Measurements from ENCODE around the gene DNAL4.

The DNAL4 gene

DNA sequence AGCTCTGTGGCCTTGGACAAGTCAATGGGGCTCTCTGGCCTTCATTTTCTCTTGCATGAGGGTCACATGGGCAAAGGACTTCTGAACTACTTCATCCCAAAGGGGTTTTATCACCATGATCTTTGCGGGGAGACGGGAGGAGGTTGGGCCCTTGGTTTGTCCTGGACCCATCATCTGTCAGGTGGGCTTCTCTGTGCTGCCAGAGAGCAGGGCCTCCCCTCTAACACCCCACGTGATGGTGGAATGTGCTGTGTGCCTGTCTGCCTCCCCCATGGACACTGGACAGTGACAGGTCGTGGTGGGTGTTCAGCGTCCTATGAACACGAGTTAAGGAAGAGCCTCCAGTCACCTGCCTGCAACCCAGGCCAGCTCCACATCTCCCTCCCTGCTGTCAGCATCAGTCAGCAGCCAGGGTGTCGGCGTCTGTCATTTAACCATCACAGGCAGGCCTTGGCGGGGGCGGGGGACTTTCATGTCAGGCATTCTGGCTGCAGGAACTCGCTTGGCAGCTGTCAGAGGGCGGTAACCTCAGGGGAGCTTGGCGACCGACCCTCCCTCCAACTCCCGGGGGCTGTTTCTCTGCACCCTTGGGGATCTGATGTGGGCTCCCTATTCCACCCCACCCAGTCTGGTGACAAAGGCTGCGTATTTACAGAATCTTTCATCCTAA, 35.5 kb downstream of the DNAL4 start:
- DNase-seq (ENCODE audit: low spot score), result no peak

DNA sequence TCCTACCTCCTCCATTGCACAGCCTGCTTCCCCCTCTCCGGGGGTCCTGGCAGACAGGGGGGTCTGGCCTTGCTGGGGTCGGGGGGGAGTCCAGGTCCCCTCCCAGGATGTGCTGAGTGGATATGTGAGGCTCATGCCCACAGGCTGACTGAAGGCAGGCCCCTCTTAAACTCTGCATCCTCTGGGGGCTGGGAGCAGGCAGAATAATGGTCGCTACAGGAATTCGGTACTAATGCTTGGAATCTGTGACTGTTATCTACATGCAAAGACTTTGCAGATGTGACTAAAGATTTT, 36.5 kb downstream of the DNAL4 start:
- no peak for DNase-seq (ENCODE audit: low spot score)

DNA sequence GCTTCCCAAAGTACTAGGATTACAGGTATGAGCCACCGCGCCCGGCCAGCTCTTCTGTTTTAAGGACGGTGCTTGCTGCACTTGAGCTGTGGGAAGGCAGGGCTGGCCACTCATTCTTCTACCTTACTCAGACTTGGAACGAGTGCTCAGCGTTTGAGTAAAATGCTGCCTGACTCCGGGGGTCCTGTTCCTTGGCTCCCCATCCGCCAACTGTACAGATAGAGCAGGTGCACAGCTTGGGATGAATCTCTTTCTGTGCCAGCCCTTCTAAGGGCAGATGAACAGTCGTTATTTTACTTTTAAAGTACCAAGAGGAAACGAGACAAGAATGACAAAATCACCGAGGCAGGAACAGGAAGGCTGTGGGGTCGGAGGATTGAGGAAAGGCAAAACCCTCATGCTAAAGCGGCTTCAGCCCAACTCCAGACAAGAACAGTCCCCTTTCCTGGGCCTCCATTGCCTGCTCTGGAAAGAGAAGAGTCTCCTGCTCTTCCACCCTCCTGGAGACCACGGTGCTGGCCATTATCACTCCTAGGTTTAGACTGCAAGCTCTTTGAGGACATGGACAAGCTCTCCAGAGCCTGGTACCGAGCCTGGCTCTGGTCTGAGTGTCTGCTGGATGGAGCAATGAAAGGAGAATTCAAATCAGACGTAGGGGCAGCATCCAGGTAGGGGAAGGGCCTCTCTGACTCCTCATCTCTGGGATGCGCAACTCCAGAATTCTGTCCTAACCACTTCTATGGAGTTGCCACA, 37.1 kb downstream of the DNAL4 start:
- DNase-seq (ENCODE audit: low spot score), result no peak

DNA sequence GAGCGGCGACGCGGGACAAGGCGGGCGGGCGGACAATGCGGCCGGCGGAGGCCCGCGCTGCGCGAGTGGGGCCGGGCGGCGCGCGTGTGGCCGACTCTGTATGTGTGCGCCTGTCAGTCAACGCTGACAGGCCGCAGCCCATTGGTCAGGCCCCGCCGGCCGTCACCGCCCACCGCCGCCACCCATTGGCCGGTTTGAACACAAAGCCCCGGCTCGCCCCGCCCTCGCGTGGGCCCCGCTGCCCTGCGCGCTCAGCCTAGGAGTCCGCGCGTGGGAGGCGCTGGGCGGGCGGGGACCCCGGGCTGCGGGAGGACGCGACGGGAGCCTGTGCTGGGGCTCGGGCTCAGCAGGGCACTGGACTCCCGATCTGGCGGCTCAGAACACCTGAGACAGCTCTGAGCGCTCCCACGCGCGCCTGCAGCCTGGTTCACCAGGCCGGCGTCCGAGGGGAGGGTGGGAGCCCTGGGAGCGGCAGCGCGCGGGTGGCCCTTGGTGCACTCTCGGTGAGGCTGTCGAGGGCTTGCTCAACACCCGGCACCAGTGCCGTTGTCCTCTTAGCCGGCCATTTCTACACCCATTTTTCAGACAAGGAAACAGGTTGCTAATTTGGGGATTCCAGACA, 37.9 kb downstream of the DNAL4 start, which contains the start of gene SUN2:
SUN2 (minus strand) TSS at position 88 of the 622 bp plus-strand sequence. CDS start 3,370 bp downstream, outside the sequence.
- DNase-seq (ENCODE audit: low spot score), result peak; percentile 99

DNA sequence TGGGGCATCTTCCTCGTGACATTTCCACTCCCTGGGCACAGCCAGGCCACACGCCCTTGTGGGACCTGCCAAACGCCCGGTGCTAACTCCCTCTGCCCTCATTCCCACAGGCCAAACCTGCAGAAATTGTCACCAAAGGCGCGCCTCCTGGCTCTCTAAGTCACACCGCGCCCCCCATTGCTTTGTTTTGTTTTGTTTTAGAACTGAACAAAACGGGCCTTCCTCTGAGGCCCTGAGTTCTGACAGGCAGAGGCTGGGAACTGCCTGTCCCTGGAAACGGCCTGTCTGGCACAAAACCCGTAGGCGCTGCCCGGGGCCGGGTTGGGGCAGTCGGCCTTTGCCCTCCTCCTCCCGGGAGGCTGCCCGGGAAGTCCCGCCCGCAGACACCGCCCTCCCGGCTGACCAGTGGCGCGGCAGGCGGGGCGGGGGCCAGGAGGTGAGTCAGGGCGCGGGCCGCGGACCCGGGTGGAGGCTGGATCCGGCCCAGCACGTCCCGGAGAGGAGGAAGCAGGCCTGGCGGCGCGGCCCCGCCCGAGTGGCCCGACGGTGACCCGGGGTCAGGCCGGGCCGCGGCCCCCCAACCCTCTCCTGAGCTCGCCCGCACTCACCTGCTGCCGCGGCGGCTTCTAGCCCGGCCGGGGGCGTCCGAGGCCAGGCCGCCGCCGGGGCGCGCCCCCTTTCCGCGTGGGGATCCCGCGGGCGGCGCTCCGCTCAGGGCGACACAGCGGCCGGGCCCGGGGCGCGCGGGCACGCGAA, 38.6 kb downstream of the DNAL4 start:
- DNase-seq (ENCODE audit: low spot score), result peak; percentile 96

DNA sequence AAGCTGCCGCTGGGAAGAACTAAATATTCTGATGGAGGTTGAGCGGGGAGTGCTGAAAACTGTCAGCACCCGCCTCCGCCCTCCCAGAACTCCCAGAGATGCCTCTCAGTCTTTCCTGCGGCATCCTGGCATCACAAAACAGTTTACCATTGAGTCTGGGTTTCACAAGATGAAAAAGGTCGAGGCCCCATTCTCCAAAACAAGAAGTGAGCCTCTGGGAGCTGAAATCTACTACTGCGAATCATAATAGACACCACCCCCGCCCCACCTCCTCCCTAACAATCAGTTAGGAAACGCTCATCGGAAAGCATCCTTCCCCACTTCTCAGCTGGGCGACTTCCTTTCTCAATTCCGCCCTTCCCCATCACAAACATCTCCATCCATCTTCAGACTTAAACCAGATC, 39.2 kb downstream of the DNAL4 start:
- peak; percentile 49 for DNase-seq (ENCODE audit: low spot score)

DNA sequence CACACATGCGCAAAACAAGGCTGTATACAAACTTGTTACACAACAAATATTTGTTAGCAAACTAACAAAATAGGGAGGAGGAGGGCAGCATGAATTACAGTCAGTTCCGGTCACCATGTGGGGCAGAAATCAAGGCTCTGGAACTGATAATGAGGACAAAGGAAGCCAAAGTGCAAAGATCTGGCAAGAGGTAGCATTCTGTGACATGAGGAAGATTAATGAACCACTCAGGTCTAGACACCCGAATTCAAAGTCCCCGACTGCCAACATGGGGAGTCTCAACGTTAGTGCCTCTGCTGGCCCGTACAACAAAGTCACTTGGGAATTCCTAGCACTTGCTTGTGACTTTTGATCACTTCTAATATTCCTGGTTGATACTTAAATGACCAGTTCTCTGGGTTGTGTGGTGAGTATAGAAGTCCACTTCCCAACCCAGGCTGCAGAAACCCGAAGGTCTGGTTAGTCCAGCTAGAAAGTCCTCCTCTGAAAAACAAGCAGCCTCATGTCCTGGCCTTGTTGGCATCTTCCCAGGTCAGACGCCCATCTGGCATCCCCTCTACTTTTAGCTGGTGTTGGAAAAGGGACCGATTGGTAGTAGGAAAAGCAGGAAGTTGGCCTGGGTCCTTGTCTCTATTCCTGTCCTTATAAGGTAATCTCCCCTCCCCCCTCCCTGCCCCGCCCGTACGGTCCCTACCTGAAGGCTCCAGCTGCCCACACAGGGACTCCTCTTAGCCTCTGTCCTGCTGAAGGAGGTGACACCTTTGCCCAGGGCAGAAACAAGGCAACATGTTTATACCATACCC, 39.8 kb downstream of the DNAL4 start:
- peak; percentile 72 for DNase-seq (ENCODE audit: low spot score)

DNA sequence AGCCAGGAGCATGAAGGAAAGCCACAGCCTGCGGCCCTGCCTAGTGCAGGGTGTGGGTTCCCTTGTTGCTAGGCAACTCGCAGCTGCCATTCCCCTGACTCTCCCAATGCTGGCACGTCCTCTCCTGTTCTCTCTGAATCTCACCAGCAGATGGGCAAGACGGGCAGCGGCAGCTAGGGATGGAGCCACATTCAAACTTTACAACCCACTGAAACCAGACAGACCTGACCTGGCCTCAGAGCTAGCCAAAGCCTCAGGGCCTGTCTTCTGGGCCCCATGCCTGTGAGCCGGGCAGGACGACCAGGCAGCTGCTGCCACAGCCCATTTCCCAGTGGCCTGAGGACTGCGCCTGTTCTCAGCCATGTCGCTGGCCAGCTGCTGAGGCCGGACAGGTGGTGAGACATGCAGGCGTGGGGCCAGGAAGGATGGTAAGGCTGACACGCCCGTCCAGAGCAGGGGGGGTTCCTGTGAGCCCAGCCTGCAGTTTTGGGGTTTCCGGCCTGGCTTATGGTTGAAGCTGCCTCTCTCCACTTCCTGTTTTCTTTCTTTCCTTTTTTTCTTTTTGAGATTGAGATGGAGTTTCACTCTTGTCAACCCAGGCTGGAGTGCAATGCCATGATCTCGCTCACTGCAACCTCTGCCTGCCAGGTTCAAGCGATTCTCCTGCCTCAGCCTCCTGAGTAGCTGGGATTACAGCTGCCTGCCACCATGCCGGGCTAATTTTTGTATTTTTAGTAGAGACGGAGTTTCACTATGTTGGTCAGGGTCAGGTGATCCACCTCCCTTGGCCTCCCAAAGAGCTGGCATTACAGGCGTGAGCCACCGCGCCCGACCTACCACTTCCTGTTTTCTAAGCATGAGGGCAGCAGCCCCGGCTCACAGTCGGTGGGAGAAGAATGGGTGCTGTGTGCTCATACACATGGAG, 42.3 kb downstream of the DNAL4 start:
- no peak for DNase-seq (ENCODE audit: low spot score)

DNA sequence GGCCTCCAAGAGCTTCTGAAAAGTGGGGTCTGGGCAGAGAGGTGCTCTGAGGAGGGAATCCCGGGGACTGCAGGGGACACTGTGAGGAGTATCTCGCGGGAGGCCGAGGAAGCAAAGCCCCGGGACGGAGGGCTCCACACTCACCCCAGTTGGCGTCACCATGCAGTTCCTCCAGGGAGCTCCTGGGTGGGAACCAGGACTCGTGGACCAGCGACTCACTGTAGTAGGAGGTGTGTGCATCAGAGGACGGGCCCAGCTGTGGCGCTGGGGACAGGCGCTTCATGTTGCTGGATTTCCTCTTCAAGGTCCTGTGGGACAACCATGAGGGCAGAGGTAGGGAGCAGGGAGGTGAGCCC, 42.9 kb downstream of the DNAL4 start:
- no peak for DNase-seq (ENCODE audit: low spot score)

DNA sequence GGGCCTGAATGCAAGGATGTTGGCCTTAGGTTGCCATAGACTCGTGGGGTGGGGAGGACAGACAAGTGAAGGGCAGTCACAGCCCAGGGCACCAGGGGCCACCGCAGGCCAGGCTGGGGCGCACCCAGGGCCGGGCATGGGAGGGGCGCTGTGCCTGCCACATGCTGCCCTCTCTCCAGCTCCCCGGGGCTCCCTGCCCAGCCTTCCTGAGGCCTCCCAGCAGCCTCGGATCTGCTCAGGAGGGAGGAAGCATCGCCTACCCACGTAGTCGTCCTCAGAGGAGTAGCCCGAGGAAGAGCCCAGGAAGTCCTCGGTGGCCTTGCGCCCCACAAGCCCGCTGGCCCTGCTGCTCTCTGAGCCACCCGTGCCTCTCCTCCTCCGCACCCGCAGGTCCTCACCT, 43.3 kb downstream of the DNAL4 start:
- no peak for DNase-seq (ENCODE audit: low spot score)

DNA sequence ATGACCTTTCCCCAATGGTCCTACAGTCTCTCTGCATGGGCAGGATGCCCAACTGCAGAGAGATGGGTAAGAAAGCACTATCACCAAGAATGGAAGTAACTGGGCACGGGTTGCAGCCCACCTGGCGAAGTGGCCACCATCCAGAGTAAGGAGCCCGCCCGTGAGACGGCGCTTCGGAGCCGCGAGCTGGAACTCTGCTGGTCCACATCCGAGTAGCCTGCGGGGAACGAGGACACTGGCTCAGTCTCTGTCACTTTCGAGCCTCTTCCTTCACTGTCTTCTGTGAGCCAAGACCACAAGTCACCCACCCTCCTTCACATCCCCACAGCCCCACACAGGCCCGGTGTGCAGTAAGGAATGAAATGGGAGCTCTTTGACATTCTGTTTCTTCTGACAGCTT, 43.8 kb downstream of the DNAL4 start:
- DNase-seq (ENCODE audit: low spot score), result no peak

DNA sequence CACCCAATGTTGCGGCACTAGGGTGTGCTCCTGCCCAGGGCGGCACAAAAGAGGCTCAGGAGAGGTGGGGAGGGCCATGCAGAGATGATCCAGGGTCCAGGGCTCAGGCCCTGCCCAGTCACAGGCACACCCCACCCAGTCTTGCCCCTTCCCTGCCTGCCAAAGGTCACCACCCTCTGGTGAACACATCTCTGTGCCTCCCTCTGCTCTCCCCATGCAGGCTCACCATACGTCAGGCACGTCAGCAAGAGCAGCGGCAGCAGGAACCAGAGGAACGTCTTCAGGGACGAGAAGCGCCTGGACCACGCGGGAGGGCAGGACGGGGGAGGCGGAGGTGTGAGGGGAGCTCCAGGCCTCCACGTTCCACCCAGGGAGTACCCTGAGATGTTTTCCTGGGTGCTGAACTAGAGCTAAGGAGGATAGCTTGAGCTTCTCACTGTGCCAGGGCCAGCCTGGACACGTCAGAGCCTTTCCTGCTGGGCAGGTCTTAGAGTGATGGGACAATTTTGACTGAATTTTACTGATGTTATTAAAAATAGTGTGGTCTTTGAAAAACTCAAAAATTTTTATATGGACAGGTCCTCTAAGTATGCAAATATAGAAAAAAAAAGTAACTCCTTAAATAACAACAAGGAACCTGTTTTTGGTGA, 45.3 kb downstream of the DNAL4 start:
- no peak for DNase-seq (ENCODE audit: low spot score)

DNA sequence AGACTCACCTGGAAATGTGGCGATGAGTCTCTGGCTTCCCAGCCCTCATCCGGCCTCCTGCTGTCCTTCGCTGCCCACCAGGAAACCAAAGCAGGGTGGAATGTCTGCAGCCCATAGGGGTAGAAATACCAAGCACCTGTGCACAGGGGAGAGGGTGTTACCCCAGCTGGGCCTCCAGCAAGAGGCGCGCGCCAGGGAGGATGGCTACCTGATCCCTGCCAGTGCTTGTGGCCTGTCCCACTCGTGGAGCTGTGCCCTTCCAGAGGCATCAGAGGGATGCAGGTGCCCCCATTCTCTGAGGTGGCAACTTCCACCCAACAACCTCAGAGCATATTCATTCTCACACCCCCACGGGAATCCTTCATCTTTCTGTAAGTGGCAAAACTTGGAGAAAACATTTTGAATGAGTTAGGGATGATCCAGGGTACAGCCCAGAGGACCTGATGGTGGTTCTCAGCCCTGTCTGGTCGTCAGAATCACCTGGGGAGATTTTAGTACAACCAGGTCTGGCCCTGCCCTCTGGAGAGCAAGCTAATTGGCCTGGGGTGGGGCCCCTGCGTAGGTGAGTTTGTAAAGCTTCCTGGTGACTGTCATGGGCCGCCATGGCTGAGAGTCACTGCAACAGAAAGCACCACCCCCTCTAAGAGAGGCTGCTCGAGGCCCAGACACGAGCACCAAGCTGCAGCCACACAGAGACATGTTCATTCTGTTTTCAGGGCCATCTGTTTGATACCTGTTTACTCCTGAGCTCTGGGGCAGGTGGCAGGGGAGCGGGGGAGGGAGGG, 48.1 kb downstream of the DNAL4 start:
- DNase-seq (ENCODE audit: low spot score), result no peak

DNA sequence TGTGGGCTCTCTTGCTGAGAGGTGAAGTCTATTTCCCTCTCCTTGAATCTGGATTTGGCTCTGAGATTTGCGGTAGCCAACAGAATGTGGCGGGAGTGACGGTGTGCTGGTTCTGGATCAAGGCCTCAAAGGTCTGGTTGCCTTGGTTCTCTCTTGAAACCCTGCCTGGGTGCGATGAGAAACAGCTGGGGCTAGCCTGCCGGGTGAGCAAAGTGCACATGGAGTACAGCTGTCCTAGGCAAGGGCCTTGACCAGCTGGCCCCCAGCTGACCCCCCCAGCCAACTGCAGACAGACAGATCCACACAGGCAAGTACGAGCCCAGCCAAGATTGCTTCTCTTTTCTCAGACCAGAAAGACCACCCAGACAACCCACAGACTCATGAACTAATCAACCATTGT, 49.0 kb downstream of the DNAL4 start:
- DNase-seq (ENCODE audit: low spot score), result no peak

DNA sequence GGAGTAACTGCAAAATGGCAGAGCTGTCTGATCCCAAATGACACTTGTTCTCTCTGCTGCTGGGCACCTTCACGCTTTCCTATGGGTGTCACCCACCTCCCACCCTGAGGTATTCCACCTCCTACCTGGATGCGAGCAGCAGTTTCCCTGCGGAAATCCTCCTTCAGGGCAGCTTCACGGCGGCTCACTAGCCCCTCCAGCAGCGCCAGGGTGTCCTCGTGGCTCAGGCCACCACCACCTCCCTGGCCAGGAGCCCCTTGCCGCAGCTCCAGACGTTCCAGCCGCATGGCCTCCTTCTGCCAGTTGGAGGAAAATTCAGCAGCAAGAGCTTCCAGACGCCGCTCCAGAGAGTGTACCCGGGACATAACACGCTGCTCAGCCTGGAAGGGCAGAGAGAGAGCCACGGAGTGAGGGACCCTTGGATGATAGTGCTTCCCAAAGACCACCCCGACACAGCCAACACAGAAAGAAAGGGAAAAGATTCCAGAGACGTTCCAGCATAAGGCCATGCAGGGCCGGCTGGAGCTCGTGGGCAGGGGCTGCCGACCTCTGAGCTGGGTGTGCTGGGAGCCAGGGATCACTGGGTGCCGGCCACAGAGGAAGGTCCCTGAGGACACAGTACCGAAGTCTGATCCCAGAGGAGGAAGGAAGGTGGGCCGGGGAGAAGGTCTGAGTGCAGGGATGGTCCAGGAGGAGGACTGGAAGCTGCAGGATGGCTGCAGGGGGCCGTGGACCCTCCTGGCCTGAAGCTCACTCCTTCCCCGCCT, 51.6 kb downstream of the DNAL4 start:
- no peak for DNase-seq (ENCODE audit: low spot score)

DNA sequence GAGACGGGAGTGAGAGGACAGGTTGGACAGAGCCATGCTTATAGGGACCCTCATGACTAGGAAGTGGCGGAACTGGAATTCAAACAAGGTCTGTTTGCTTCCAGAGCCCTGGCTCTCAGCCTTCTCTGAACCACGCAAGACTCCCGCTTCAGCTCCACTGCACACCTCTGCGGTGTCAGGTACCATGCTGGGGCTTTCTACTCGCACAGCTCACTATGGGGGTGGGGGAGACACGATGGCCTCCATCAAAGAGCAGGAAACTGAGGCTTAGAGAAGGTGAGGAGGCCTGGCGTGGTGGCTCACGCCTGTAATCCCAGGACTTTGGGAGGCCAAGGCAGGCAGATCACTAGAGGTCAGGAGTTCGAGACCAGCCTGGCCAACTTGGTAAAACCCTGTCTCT, 52.4 kb downstream of the DNAL4 start:
- DNase-seq (ENCODE audit: low spot score), result no peak

DNA sequence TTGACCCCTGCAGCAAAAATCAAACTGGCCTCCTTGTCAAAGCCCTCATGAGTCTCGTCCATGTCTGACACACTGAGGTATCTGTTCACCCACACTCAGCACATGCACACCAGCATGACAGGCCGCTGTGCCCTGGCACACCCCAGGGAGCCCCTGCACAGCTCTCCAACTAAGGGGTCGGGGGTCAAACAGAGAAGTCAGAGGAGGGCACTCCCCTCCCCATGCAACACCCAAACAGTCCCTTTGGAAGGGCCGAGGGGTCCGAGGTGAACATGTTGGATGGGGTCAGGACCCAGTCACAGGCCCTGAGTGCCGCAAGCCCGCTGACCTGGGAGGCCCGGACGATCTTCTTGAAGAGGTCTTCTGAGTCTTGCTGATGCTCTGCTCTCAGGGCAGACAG, 52.8 kb downstream of the DNAL4 start:
- DNase-seq (ENCODE audit: low spot score), result no peak

DNA sequence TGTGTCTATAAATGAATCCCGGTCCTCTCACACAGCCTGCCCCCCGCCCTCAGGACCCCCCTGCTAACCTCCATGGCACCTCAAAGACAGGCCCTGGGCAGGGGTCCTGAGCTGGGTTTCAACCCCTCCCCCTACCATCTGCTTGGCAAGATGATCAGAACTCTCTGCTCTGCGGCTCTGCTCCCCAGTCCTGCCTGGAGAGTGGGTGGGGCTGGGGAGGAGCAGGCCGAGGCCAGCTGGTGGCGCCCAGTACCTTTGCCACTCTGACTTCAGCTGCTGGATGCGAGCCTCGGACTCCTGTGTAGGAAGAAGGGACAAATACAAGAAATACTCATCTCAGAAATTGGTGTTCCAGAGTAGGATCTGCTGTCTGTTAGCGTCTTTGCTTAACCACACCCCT, 53.2 kb downstream of the DNAL4 start:
- DNase-seq (ENCODE audit: low spot score), result no peak

Measured in HuH-7 (cell line).